HG03565 (cell line): Measurements from ENCODE around the gene EMP1.

Experiments
- ATAC-seq: cut with Tn5 transposase; IDR thresholded peaks from one replicate; pipeline ENCODE4 v1.9.1; 2021; ENCODE audit warnings: mild to moderate bottlenecking, moderate library complexity; ENCODE audit not compliant: unreplicated experiment

Gene EMP1

DNA sequence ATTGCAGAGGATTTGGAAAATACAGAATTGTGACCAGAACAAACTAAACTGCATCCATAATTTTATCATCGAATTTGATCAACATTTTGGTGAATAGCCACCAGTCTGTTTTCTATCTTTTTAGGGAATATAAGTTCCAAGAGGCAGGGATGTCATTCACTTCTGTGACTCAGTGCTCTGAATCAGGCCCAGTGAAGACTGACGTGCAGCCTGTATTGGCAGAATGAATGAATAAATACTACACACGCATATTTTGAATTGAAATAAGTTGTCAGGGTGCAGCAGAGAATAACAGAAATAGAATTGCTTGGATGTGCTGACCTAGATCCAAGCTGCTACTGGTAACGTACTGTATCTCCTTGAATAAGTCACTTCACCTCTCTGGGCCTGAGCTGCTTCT is 1.3 kb upstream of the EMP1 start:
- ATAC-seq, result no peak

- no peak for ATAC-seq
These were observed 769 bp upstream of the EMP1 start for GRCh38 chr12:13195785-13196129.

DNA sequence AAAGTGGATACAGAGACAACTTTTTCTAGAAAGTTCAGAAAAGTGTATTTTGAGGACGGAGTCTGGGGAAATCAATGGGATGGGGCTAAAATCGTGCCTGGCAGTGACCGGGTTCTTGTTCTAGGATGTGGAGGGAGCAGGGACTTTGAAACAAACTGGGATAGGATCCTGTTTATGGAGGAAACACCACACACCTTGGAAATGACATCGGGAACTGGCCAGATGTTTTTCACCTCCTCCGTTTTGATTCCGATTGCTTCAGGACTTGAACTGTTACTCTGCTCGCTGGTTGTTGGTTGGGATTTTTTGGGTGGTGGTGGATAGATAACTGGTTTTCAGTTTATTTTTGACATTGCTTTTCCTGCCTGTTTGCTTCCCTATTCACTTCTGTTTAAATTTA is 506 bp downstream of the EMP1 start:
- ATAC-seq, result no peak

GRCh38 chr12:13197526-13198143 is 1.1 kb downstream of the EMP1 start:
- no peak for ATAC-seq

DNA sequence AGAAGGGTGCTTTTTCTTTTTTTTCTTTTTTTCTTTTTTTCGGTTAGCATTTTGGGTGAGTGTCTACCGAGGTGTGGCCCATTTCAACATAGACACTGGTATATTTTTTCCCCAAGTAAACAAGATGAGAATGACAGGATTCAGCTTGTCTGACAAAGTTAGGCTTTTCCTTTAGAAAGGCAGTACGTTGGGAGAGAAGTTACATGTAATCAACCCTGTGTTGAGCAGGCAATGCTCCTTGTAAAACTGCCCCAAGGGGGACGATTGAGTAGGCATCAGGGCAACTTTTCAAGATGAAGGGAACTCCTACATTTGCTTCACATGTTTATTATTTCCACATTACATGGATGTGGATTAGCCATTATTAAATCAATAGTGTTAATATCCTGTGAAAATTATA is 1.7 kb downstream of the EMP1 start:
- ATAC-seq, result no peak

DNA sequence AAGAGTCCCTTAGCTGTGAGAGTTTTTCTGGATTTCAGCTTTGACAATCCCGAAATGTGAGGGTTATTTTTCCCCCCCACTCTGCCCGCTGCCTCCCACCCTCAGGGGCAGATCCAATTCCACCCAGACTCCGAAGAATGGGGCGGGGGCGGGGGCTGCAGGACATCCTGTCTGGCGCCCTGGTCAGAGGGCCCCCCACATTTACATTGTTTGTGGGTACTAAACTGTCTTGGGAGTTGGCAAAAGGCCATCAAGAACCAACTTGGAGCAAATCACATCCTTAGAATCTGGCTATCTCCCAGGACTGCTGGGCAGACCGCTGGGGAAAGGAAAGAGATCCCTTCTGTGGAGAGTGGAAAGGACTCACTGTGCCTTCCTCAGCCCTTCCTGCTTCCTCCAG is 2.4 kb downstream of the EMP1 start:
- ATAC-seq, result no peak

DNA sequence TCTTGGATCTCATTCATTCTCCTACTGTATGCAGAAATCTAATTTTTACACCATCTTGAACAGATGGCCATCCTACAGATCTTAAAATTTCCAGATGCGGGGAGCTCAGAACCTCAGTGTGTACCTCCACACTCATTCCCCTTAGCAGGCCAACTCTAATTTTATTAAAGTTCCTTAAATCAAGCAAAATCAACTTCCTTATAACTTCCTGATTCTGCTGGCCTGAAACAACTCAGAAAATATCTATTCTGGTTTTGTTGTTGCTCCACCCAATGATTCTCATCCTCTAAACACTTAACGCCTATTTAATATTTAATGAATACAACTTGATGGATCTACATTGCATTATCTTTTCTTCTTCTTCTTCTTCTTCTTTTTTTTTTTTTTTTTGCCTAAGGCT is 3.1 kb downstream of the EMP1 start:
- ATAC-seq, result no peak

DNA sequence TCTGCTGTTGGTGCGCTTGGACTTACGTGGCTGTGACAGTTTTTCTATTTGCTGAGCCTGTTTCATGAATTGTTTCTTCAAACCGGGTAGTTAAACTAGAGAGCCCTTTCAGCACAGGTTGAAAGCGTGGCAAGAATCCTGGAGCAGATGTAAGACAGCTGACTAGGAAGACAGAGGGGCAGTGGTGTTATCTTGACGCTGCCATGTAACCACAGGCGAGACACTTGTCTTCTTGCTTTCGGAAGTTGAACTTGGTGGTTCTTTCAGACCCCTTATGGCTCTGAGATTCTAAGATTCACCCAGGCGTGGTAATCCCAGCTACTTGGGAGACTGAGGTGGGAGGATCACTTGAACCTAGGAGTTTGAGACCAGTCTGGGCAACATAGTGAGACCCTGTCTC is 4.3 kb downstream of the EMP1 start:
- no peak for ATAC-seq

DNA sequence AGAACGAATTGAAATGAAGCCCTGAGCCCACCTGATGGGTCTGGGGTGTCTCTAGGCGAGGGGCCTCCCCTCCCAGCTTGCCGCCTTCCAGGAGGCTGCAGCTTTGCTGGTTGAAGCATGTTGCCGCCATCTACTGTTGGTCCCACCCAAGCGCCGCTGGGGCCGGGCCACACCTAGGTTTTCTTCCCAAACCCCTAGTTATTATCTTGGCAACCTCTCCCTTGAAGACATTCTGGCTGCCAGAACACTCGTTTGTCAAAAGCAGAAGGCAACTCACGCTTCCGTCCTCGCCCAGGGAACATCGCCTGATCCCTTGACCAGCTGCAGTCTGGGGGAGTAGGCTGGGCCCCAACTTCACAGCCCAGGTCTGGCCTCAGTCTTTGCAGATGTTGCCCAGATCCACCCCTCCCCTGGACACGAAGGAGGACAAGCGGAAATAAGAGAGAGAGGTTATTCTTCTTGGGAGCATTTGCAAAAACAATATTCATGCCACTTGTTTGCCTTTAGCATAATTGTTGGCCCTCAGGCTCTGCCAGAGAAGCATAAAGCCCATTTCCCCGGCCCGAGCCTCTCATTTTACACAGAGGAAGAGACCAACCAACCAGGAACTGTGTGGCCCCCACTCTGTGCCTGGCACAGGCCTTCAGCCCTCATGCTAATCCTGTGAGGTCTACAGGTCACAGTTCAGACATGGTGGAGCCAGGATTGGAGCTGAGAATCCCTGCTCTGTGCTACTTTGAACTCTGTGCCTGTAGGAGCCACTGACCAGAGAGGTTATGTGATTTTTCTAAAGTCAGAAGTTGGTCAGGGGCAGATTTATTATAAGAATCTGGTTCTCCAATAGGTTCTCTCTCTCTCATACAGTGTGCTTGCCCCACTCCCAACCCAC is 6.8 kb downstream of the EMP1 start:
- ATAC-seq, result no peak

DNA sequence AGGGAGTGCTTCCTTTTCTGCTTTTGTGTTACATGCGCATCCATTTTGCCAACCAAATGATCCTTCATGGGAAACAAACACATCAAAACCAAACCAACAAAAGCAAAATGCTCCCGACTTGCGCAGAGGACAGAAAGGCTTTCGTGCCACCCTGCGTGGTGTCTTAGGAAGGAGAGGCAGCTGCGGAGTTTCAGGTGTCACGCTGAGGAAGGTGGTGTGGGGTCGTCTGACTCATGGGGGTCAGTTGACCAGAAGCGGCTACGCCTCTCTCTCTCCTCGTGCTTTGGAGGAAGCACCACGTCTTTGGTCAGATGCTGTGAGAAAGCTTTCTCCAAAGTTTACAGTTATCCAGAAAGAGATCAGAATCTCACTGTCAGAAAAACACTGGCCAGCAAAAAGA is 7.9 kb downstream of the EMP1 start:
- no peak for ATAC-seq

DNA sequence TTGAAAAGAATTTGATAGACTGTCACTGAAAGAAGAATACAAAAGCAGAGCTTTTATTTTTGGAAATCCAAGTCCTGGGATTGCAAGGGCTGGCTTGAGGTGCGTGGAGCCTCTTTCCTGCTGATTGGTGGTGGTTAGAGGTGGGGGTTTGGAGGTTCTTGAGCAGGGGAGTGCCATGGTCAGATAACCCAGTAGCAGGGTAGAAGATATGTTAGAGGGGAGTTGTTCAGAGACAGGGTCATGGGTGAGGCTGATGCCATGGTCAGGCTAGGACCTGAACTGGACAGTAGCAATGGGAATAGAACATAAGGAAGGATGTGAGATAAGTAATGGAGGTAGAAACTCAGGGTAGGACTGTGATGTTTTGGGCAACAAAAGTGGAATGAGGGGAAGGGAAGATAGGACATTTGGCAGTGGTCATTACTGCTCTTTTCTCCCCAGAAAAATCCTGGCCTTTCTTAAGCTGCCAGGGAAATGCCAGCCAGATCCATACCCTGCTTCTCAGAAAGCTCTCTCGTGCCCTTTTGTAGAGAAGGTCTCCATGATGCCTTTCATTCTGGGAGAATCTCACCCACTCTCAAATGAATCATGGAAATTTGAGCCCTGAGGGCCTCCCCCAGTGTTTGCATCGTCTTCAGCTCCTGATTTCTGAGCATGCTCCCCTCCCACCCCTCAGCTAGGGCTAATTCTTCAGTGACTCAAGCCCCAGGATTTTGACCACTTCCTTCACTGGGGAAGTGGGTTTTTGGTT is 9.5 kb downstream of the EMP1 start:
- ATAC-seq, result no peak

- no peak for ATAC-seq
These were observed 10.0 kb downstream of the EMP1 start for GRCh38 chr12:13206560-13206897.

DNA sequence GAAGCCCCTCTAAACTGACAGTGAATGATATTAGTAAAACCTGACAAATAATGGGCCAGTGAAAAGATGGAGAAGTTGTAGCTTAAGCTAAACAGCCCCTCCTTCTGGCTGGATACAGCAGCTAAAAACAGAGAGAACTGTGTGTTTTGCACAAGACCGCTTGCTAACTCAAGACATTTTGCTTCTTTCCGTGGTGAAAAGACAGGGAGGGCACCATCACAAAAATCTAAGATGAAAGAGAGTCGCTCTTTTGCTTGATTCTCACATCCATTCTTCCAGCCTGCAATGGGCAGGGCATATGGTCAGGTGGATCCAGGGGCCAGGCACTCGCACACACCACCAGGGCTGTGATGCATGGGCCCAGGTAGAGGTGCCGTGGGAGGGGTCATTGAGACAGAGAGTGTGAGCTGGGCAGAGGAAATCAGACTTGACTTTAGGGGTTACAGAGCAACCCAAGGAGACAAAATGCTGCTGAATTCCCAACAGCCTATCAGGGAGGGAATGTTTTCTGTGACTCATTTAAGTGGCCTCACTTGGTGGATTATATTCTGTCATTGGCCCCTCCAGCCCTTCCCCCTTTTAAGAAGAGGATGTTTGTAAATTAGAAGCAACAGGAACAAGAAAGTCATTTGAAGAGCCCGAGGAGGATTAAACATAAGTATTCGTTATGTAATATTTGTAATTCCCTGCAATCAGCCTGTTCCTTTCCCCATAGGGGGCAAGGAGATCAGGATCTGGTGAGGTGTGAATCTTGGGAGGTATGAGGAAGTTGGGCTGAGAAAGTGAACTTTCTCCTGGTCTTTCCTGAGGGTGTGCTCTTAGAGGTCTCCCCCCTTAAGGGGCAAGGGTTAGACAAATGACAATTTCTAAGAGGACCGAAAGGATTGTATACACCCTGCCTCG is 12.3 kb downstream of the EMP1 start:
- no peak for ATAC-seq

DNA sequence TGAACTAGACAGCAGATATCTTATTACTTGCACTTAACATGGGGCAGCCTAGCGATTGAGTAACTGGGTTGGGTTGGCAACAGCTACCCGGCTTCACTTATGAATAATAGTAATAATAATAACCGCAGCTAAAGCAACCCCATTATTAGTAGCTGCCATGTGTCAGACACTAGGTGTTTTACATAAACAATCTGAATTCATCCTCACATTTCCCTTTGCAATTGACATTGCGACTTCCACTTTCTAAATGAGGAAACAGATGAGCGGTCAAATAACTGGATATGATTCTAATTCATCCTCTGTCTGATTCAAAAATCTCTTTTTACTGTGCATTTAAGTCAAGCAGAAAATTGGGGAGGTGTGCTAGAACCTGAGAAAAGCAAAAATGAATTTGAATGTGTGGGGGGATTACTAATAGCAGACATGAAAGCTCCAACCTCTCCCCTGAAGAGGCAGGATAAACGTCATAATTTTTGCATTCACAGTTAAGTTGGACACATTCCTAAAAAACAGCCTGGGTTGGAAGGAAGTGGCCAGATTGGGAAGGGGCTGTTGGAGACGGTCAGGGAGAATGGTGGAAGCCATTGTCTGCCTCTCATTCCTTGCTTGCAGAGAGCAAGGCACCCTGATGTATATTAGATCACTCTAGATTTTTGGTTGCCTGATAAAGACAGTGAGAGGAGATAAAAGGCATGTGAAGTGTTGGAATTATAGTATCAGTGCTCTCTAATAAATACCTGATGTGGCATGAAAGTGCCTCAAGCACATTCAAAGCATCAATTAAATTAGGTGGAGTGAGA is 13.1 kb downstream of the EMP1 start:
- ATAC-seq, result no peak

DNA sequence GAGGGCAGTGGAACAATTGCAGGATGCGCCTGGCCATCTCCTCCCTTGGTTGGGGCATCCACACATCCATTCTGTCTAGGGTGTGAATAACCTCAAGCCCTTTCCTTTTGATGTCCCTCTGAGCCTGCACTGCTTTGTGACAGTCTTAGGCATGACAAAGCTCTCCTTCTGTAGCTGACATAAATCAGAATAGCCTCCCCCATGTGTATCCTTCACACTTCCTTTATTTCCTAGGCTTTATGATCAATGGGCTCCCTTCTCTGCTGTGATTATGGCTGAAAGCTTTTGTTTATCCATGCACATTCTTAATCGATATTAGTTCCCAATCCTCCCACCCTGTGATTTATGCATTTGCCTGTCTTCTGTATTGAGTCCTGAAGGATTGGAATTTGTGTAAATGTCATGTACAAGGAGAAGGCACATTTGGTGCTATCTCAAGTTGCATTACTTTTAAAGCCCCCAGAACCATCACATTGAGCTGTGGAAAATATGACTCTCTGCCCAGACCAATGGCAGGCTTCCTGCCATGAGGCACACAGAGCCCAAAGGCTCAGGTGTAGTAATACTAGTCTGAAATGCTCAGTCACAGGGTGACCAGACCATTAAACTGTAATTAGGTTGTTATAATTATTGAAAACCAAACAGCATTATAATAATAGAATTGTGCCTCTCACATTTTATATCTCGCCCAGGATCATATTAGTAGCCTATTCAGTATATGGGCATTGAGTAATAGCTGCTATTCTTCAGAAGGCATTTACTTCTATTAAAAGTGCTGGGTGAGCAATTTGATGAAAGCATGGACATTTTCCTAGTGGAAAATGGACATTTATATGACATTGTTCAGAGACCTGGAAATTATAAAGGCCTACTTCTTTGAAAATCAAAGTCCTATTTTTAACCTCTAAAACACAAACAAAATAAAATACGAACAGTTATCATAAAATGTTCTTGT is 14.0 kb downstream of the EMP1 start:
- no peak for ATAC-seq

- no peak for ATAC-seq
These were observed 14.8 kb downstream of the EMP1 start for GRCh38 chr12:13211191-13211858.

DNA sequence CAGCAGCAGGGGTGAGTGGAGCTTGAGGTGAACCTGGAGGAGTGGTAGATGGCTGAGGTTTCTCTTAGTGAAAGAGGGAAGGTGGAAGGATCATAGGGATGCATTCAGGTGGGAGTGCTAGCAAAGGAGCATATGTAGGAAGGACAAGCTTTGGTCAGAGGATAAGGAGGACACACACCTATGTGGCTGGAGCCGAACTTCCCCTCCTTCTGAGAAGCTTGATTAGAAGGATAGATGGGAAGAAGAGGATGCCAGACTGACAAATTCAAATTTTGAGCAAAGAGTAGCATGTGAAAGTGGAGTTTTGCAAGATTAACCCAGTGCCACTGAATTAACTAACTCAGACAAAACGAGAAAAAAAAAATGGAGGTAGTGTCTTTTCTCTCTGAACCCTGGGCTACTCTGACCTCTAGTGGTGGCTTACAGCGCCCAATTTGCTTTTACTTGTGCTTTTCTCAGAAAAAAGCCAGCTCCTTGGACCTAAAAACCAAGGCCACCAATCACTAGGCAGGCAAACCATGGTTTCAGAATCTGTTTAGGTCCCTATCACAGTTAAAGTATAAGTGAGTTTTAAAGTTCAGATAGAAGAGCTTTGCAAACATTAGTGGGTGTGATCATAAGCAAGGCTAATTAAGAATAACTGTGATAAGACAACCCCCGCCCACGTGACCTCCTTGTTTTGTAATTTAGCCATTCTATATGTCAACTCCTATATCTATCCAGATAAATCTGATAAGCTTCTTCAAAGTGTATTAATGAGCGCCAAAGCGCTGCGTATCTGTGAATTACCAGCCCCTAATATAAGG is 15.5 kb downstream of the EMP1 start:
- ATAC-seq, result peak; percentile 51

DNA sequence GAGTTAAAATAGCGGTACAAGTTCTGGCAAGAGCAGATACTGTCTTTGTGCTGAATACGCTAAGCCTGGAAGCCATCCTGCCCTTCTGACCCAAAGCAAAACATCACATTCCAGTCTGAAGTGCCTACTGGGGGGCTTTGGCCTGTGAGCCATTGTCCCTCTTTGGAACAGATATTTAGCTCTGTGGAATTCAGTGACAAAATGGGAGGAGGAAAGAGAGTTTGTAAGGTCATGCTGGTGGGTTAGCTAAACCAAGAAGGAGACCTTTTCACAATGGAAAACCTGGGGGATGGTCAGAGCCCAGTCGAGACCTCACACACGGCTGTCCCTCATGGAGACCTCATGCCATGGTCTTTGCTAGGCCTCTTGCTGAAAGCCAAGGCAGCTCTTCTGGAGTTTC is 18.5 kb downstream of the EMP1 start:
- no peak for ATAC-seq
